ENCODE data around the gene VDAC1. TPM values are rescaled to one million over a fixed set of nuclear protein-coding genes. Genes with fewer than 3 reads are reported as not detected.
"Not testable (repeated sequence)": the region's sequence is repeated elsewhere in the genome, so short reads cannot be mapped to it uniquely, and the experiment has no call there.

Gene VDAC1
- total and polyA plus RNA-seq, 2 of the 8 experiments (the other 6 are each of a cell fraction or from before 2014, with no cell fraction given): 111 to 301 TPM

DNA sequence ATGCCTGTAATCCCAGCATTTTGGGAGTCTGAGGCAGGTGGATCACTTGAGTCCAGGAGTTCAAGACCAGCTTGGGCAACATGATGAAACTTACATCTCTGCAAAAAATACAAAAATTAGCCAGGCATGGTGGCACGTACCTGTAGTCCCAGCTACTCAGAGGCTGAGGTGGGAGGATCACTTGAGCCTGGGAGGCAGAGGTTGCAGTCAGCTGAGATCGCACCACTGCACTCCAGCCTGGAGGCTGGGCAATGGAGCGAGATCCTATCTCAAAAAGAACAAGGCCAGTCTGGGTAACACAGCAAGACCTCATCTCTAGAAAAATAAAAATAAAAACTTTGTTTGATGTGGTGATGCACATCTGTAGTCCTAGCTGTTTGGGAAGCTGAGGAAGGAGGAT, 67.1 kb downstream of the VDAC1 start:
- H4K91ac ChIP-seq (replicated peaks; ENCODE audit: insufficient read length, low read length); H3K23ac ChIP-seq (ENCODE audit: insufficient read length); H3K18ac ChIP-seq (ENCODE audit: extremely low read depth, low read length); H2BK20ac ChIP-seq (ENCODE audit: low read length); H2AFZ ChIP-seq (ENCODE audit: low read length); H3K27ac ChIP-seq (ENCODE audit: low read depth, low read length); H4K20me1 ChIP-seq (replicated peaks in 1 of 2; ENCODE audit: control insufficient read depth in 1 of 2, insufficient read depth in 2 of 2, low read length in 2 of 2); H3K4me2 ChIP-seq (ENCODE audit: insufficient read depth in 1 of 2, low read depth in 2 of 2, low read length in 2 of 2); H3K27me3 ChIP-seq (replicated peaks in 1 of 4; ENCODE audit: control insufficient read depth in 3 of 4, extremely low read depth in 1 of 4, insufficient read depth in 3 of 4, low read length in 3 of 4); H3K56ac ChIP-seq (replicated peaks; ENCODE audit: insufficient read length, low read depth, low read length); H3K4me3 ChIP-seq (ENCODE audit: extremely low read depth in 1 of 4, insufficient read depth in 2 of 4, low read depth in 3 of 4, low read length in 4 of 4); H3K14ac ChIP-seq (ENCODE audit: insufficient read length); H3K9ac ChIP-seq (replicated peaks in 1 of 4; ENCODE audit: extremely low read depth in 1 of 4, low read depth in 3 of 4, low read length in 3 of 4); H4K8ac ChIP-seq (ENCODE audit: extremely low read depth, insufficient read depth, low read length); POLR2A ChIA-PET (ENCODE audit: partially characterized antibody); FAIRE-seq; H3K23me2 ChIP-seq (ENCODE audit: low read depth, low read length); H3K4me1 ChIP-seq (replicated peaks in 1 of 4; ENCODE audit: control insufficient read depth in 3 of 4, insufficient read depth in 4 of 4, low read length in 3 of 4); H3K79me1 ChIP-seq (ENCODE audit: low read depth, low read length); H3K9me3 ChIP-seq (ENCODE audit: insufficient read depth in 2 of 2, low read depth in 1 of 2, low read length in 1 of 2); DNase-seq (ENCODE audit: low read depth in 1 of 2, low spot score in 2 of 2); H2BK12ac ChIP-seq (ENCODE audit: low read depth, low read length); H3K36me3 ChIP-seq (ENCODE audit: control insufficient read depth in 2 of 4, insufficient read depth in 4 of 4, low read length in 3 of 4); H3K79me2 ChIP-seq (ENCODE audit: control insufficient read depth in 1 of 2, insufficient read depth in 2 of 2, low read length in 2 of 2); H4K5ac ChIP-seq (ENCODE audit: insufficient read length, low read depth, low read length); H2BK120ac ChIP-seq (replicated peaks; ENCODE audit: low read depth, low read length); H2BK15ac ChIP-seq (ENCODE audit: low read length); H2AK5ac ChIP-seq (ENCODE audit: low read depth, low read length); H3K4ac ChIP-seq (replicated peaks; ENCODE audit: insufficient read length, low read depth, low read length); H2BK5ac ChIP-seq (ENCODE audit: low read depth, low read length): not testable (repeated sequence)
- 94% methylated on average over 3 of the region's 3 CpGs; no CpG with 5 or more reads in 1 of the 2 experiments for WGBS, 2 experiments (ENCODE audit: extremely low coverage in 1 of 2, insufficient coverage in 1 of 2, insufficient read length in 1 of 2, insufficient replicate concordance in 2 of 2, low coverage in 1 of 2, low lambda C conversion rate in 2 of 2, missing lambda C conversion rate in 1 of 2)
- CTCF ChIA-PET (ENCODE audit: partially characterized antibody): interaction anchor here (0.9 to 3.0 kb wide), 5 partner anchors 12 to 516 kb away, joined by 3 to 10 read pairs (median 4); no protein-coding TSS in a partner anchor

Measured in H1 (cell line).